ENCODE measurements around the gene PRCP. TPM values are rescaled to one million over a fixed set of nuclear protein-coding genes. Genes with fewer than 3 reads are reported as not detected.
"Not testable (repeated sequence)": the region's sequence is repeated elsewhere in the genome, so short reads cannot be mapped to it uniquely, and the experiment has no call there.

The PRCP gene
- total RNA-seq, 2 donors from 2014 or later = 76.8 to 107 TPM

GRCh38 chr11:82927264-82927880, 27.1 kb upstream of the PRCP start:
- Histone ChIP-seq H3K27me3 (ENCODE audit: control insufficient read depth, insufficient read depth, low read length, poor library complexity, severe bottlenecking) (no peaks in the 10 kb centered on the region), H3K27ac (ENCODE audit: low read depth, low read length) (no peak overlapping the region), H3K9me3 (ENCODE audit: control insufficient read depth, low read length) (no peaks in the 10 kb centered on the region), H3K9ac (ENCODE audit: extremely low read depth, low read length, poor library complexity, severe bottlenecking) (no peak overlapping the region), H3K4me1 (ENCODE audit: control insufficient read depth, insufficient read depth, low read length) (peaks cover 7% of the 10 kb centered on the region), H3K36me3 (ENCODE audit: control insufficient read depth, insufficient read depth, low read length) (peaks cover 17% of the 10 kb centered on the region), H3K4me3 (ENCODE audit: low read length) (no peak overlapping the region)
- peak; percentile 89 for TF ChIP-seq CTCF (conservative IDR thresholded peaks at IDR 0.05)
- no peak overlapping the region for H3K27ac Mint-ChIP-seq
- no peaks in the 10 kb centered on the region for H3K27me3 Mint-ChIP-seq (ENCODE audit: insufficient read depth)
- no peak for DNase-seq
- peaks cover 9% of the 10 kb centered on the region for H3K4me1 Mint-ChIP-seq
- peaks cover 19% of the 10 kb centered on the region for H3K36me3 Mint-ChIP-seq (ENCODE audit: low read depth)
- H3K9me3 Mint-ChIP-seq = no peaks in the 10 kb centered on the region
- no peak overlapping the region for H3K4me3 Mint-ChIP-seq

GRCh38 chr11:82924522-82925224, 24.4 kb upstream of the PRCP start:
- Mint-ChIP-seq H3K36me3 (ENCODE audit: low read depth) (peaks cover 28% of the 10 kb centered on the region), H3K27me3 (ENCODE audit: insufficient read depth) (no peaks in the 10 kb centered on the region), H3K4me3 (no peak overlapping the region), H3K4me1 (peaks cover 26% of the 10 kb centered on the region), H3K9me3 (peaks cover 6% of the 10 kb centered on the region), H3K27ac (no peak overlapping the region)
- no peak for TF ChIP-seq CTCF (conservative IDR thresholded peaks at IDR 0.05)
- Histone ChIP-seq H3K27ac (ENCODE audit: low read depth, low read length) (no peak overlapping the region), H3K9ac (ENCODE audit: extremely low read depth, low read length, poor library complexity, severe bottlenecking) (no peak overlapping the region), H3K9me3 (ENCODE audit: control insufficient read depth, low read length) (no peaks in the 10 kb centered on the region), H3K27me3 (ENCODE audit: control insufficient read depth, insufficient read depth, low read length, poor library complexity, severe bottlenecking) (no peaks in the 10 kb centered on the region), H3K36me3 (ENCODE audit: control insufficient read depth, insufficient read depth, low read length) (peaks cover 12% of the 10 kb centered on the region), H3K4me3 (ENCODE audit: low read length) (no peak overlapping the region), H3K4me1 (ENCODE audit: control insufficient read depth, insufficient read depth, low read length) (peaks cover 7% of the 10 kb centered on the region)
- WGBS, 2 experiments (ENCODE audit: insufficient coverage in 1 of 2, insufficient read length in 1 of 2) = 96 to 100% methylated on average over 1 to 5 of the region's 5 CpGs
- DNase-seq = no peak

- Histone ChIP-seq H3K9me3 (ENCODE audit: control insufficient read depth, low read length) (peaks cover 14% of the 10 kb centered on the region), H3K36me3 (ENCODE audit: control insufficient read depth, insufficient read depth, low read length) (peaks cover 12% of the 10 kb centered on the region)
- H3K27me3 Mint-ChIP-seq (ENCODE audit: insufficient read depth); H3K27me3 ChIP-seq (ENCODE audit: control insufficient read depth, insufficient read depth, low read length, poor library complexity, severe bottlenecking); H3K4me1 ChIP-seq (ENCODE audit: control insufficient read depth, insufficient read depth, low read length); H3K4me3 Mint-ChIP-seq; DNase-seq; H3K4me3 ChIP-seq (ENCODE audit: low read length); H3K9ac ChIP-seq (ENCODE audit: extremely low read depth, low read length, poor library complexity, severe bottlenecking); H3K27ac ChIP-seq (ENCODE audit: low read depth, low read length): not testable (repeated sequence)
- H3K9me3 Mint-ChIP-seq = peaks cover 21% of the 10 kb centered on the region
- peaks cover 48% of the 10 kb centered on the region for H3K36me3 Mint-ChIP-seq (ENCODE audit: low read depth)
- peak overlapping the region; percentile 3 for H3K27ac Mint-ChIP-seq
- peaks cover 26% of the 10 kb centered on the region for H3K4me1 Mint-ChIP-seq
- WGBS, 2 experiments (ENCODE audit: insufficient coverage in 1 of 2, insufficient read length in 1 of 2) = 88 to 93% methylated on average over 4 to 8 of the region's 8 CpGs
Measured at GRCh38 chr11:82922396-82923173, 22.4 kb upstream of the PRCP start.

- Mint-ChIP-seq H3K4me1 (peaks cover 26% of the 10 kb centered on the region), H3K9me3 (peaks cover 22% of the 10 kb centered on the region), H3K36me3 (ENCODE audit: low read depth) (peaks cover 54% of the 10 kb centered on the region)
- not testable (repeated sequence) for H3K27me3 ChIP-seq (ENCODE audit: control insufficient read depth, insufficient read depth, low read length, poor library complexity, severe bottlenecking); H3K27ac ChIP-seq (ENCODE audit: low read depth, low read length); H3K4me3 ChIP-seq (ENCODE audit: low read length); H3K4me1 ChIP-seq (ENCODE audit: control insufficient read depth, insufficient read depth, low read length); H3K27me3 Mint-ChIP-seq (ENCODE audit: insufficient read depth); H3K9ac ChIP-seq (ENCODE audit: extremely low read depth, low read length, poor library complexity, severe bottlenecking); H3K27ac Mint-ChIP-seq; DNase-seq; H3K4me3 Mint-ChIP-seq
- peaks cover 14% of the 10 kb centered on the region for H3K9me3 ChIP-seq (ENCODE audit: control insufficient read depth, low read length)
- 100% methylated on average over 3 of the region's 3 CpGs; no CpG with 5 or more reads in 1 of the 2 experiments for WGBS, 2 experiments (ENCODE audit: insufficient coverage in 1 of 2, insufficient read length in 1 of 2)
- H3K36me3 ChIP-seq (ENCODE audit: control insufficient read depth, insufficient read depth, low read length) = peaks cover 30% of the 10 kb centered on the region
Measured at GRCh38 chr11:82920227-82920626, 20.0 kb upstream of the PRCP start.

GRCh38 chr11:82919786-82920185, 19.6 kb upstream of the PRCP start:
- Mint-ChIP-seq H3K36me3 (ENCODE audit: low read depth) (peaks cover 53% of the 10 kb centered on the region), H3K4me1 (peaks cover 26% of the 10 kb centered on the region), H3K9me3 (peaks cover 22% of the 10 kb centered on the region)
- H3K27ac Mint-ChIP-seq; H3K27ac ChIP-seq (ENCODE audit: low read depth, low read length); DNase-seq; H3K4me3 ChIP-seq (ENCODE audit: low read length); H3K4me1 ChIP-seq (ENCODE audit: control insufficient read depth, insufficient read depth, low read length); H3K4me3 Mint-ChIP-seq; H3K9ac ChIP-seq (ENCODE audit: extremely low read depth, low read length, poor library complexity, severe bottlenecking); H3K27me3 Mint-ChIP-seq (ENCODE audit: insufficient read depth); H3K27me3 ChIP-seq (ENCODE audit: control insufficient read depth, insufficient read depth, low read length, poor library complexity, severe bottlenecking): not testable (repeated sequence)
- Histone ChIP-seq H3K9me3 (ENCODE audit: control insufficient read depth, low read length) (peaks cover 14% of the 10 kb centered on the region), H3K36me3 (ENCODE audit: control insufficient read depth, insufficient read depth, low read length) (peaks cover 34% of the 10 kb centered on the region)
- 94 to 100% methylated on average over 4 to 10 of the region's 10 CpGs for WGBS, 2 experiments (ENCODE audit: insufficient coverage in 1 of 2, insufficient read length in 1 of 2)

All from endodermal cell (in vitro differentiated cells).